Measurements from ENCODE around the gene SPATA17.
"Not testable (repeated sequence)": the region's sequence is repeated elsewhere in the genome, so short reads cannot be mapped to it uniquely, and the experiment has no call there.

The SPATA17 gene

DNA sequence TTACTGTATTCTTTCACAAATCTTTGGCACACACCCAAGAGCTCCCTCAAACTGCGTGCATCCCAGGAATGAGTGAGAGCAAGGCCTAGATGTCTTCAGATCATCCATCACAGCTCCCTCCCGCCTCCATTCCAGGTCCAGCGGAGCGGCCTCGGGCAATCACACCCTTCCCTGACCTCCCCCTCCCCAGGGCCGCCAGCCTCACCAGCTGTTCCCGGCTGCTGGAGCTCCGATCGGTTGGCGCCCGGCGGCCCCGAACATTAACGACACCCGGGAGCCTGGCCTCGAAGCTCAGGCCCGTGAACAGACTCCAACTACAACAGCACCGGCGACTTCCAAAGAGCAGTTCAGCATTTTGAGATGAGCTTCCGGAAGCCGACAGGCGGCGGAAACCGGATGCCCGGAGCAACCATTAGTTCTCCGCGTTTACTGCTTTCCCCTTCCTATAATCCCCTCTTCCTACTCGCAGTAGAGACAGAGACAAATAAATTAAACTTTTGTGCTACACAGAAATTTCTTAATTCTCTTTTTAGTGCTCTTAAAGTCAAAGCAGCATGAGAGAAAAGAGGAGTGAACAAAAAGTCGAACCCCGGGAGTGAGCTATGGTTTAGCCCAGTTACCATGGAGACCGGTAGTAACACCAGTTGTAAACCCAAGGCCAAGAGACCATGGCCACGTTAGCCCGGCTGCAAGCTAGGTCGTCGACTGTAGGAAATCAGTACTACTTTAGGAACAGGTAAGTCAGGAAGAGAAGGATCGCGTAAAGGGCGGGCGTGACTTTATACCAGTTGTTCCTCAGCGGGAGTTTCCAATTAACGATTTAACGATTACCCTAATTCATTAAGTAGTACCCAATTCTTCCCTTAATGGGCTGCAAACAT, at the start of gene SPATA17, which contains the start of gene GPATCH2:
Gene SPATA17, plus strand, starts transcription at position 634 of the 881 bp plus-strand sequence. Its CDS starts 35 bp downstream, at position 669.
Gene GPATCH2, minus strand, starts transcription at position 380 of the 881 bp plus-strand sequence. Its CDS starts 119 bp downstream, at position 261.
- peak; percentile 85 for DNase-seq (ENCODE audit: low read depth, low spot score)
- Histone ChIP-seq H3K27me3 (ENCODE audit: insufficient read depth, insufficient read length) (no peaks in the 10 kb centered on the region), H3K4me1 (ENCODE audit: insufficient read depth, insufficient read length) (no peaks in the 10 kb centered on the region)

DNA sequence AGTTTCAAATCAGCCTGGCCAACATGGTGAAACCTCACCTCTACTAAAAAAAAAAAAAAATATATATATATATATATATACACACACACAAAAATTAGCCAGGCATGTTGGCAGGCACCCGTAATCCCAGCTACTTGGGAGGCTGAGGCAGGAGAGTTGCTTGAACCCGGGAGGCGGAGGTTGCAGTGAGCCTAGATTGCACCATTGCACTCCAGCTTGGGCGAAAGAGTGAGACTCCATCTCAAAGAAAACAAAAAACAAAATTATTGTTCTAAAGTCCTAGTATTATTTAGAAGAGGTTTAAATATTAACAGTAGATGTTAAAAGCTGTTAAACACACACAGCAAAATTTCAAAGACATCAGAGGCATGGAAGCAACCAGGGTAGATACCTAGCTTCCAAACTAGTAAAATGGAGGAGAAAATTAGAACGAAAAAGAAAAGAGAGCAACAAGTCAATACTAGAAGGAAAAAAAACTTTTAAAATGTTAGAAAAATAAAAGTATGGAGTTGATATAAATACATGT, 46.8 kb upstream of the SPATA17 start:
- H3K9ac ChIP-seq (ENCODE audit: insufficient read length, low read depth); H3K4me3 ChIP-seq (ENCODE audit: insufficient read length, low read depth); H3K4me1 ChIP-seq (ENCODE audit: insufficient read depth, insufficient read length); H3K27me3 ChIP-seq (ENCODE audit: insufficient read depth, insufficient read length); DNase-seq (ENCODE audit: low read depth, low spot score); H3K36me3 ChIP-seq (ENCODE audit: insufficient read depth, insufficient read length, low read length); H3K9me3 ChIP-seq (ENCODE audit: insufficient read depth, low read length): not testable (repeated sequence)

More for the DNA sequence above, at the start of gene SPATA17, which contains the start of gene GPATCH2:
- TF ChIP-seq YY1 (IDR thresholded peaks at IDR 0.05; ENCODE audit: insufficient read depth, insufficient read length) (no peak), ZNF274 (IDR thresholded peaks at IDR 0.05; ENCODE audit: low read depth, low read length) (no peak), SUZ12 (IDR thresholded peaks at IDR 0.05; ENCODE audit: extremely low read depth, insufficient read depth, insufficient read length) (no peak)
- H3K4me3 ChIP-seq (ENCODE audit: insufficient read length, low read depth), result peak within 1 kb of the TSS; percentile 88
- H3K9me3 ChIP-seq (ENCODE audit: insufficient read depth, low read length), result no peaks in the 10 kb centered on the region
- peak within 1 kb of the TSS; percentile 91 for H3K9ac ChIP-seq (ENCODE audit: insufficient read length, low read depth)
- H3K36me3 ChIP-seq (ENCODE audit: insufficient read depth, insufficient read length, low read length), result peaks cover 6% of the 10 kb centered on the region

- H3K4me1 ChIP-seq (ENCODE audit: insufficient read depth, insufficient read length), result no peaks in the 10 kb centered on the region
- no peaks in the 10 kb centered on the region for H3K27me3 ChIP-seq (ENCODE audit: insufficient read depth, insufficient read length)
- H3K9me3 ChIP-seq (ENCODE audit: insufficient read depth, low read length), result no peaks in the 10 kb centered on the region
- DNase-seq (ENCODE audit: low read depth, low spot score), result no peak
- H3K36me3 ChIP-seq (ENCODE audit: insufficient read depth, insufficient read length, low read length), result no peaks in the 10 kb centered on the region
- TF ChIP-seq ZNF274 (IDR thresholded peaks at IDR 0.05; ENCODE audit: low read depth, low read length), result no peak
- no peak for TF ChIP-seq SUZ12 (IDR thresholded peaks at IDR 0.05; ENCODE audit: extremely low read depth, insufficient read depth, insufficient read length)
- no peak for TF ChIP-seq YY1 (IDR thresholded peaks at IDR 0.05; ENCODE audit: insufficient read depth, insufficient read length)
- H3K9ac ChIP-seq (ENCODE audit: insufficient read length, low read depth), result no peak overlapping the region
- no peak overlapping the region for H3K4me3 ChIP-seq (ENCODE audit: insufficient read length, low read depth)
These were observed 45.6 kb upstream of the SPATA17 start for GRCh38 chr1:217585577-217585976.

DNA sequence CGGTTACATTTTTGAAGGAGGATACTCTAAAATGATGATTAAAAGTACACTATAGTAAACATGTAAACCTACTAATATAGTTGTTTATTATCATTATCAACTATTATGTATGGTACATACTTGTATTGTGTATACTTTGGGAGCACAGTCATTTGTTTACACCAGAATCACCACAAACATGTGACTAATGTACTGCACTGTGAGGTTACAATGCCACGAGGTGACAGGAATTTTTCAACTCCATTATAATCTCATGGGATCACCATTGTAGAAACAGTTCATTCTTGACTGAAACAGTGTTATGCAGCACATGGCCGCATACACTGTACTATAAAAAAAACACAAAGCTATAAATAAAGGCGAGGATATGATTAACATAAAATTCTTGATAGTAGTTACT, 44.6 kb upstream of the SPATA17 start:
- TF ChIP-seq ZNF274 (IDR thresholded peaks at IDR 0.05; ENCODE audit: low read depth, low read length), result no peak
- TF ChIP-seq YY1 (IDR thresholded peaks at IDR 0.05; ENCODE audit: insufficient read depth, insufficient read length), result no peak
- TF ChIP-seq SUZ12 (IDR thresholded peaks at IDR 0.05; ENCODE audit: extremely low read depth, insufficient read depth, insufficient read length), result no peak
- DNase-seq (ENCODE audit: low read depth, low spot score), result no peak
- H3K27me3 ChIP-seq (ENCODE audit: insufficient read depth, insufficient read length), result no peaks in the 10 kb centered on the region
- H3K4me3 ChIP-seq (ENCODE audit: insufficient read length, low read depth), result no peak overlapping the region
- H3K36me3 ChIP-seq (ENCODE audit: insufficient read depth, insufficient read length, low read length), result no peaks in the 10 kb centered on the region
- no peaks in the 10 kb centered on the region for H3K9me3 ChIP-seq (ENCODE audit: insufficient read depth, low read length)
- H3K4me1 ChIP-seq (ENCODE audit: insufficient read depth, insufficient read length), result no peaks in the 10 kb centered on the region
- no peak overlapping the region for H3K9ac ChIP-seq (ENCODE audit: insufficient read length, low read depth)

DNA sequence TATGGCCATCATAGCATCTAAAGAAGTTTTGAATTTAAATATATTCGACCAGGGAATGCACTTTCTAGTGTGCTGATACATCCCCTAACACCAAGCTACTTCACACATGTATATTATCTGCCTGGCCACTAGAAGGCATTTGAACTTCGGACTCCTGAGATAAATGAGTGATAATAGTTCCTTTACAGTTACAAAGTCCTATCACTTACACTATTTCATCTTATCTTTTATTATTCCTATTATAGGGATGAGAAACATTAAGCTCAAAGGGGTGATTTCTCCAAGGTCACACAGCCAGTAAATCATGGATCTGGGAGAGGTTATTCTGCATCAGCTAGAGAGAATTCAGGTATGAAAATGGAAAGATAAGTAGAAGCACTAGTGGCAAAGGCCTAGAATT, 40.5 kb upstream of the SPATA17 start:
- TF ChIP-seq SUZ12 (IDR thresholded peaks at IDR 0.05; ENCODE audit: extremely low read depth, insufficient read depth, insufficient read length) (no peak), YY1 (IDR thresholded peaks at IDR 0.05; ENCODE audit: insufficient read depth, insufficient read length) (no peak), ZNF274 (IDR thresholded peaks at IDR 0.05; ENCODE audit: low read depth, low read length) (no peak)
- peaks cover 3% of the 10 kb centered on the region for H3K36me3 ChIP-seq (ENCODE audit: insufficient read depth, insufficient read length, low read length)
- H3K4me3 ChIP-seq (ENCODE audit: insufficient read length, low read depth), result no peak overlapping the region
- no peak overlapping the region for H3K9ac ChIP-seq (ENCODE audit: insufficient read length, low read depth)
- H3K4me1 ChIP-seq (ENCODE audit: insufficient read depth, insufficient read length), result no peaks in the 10 kb centered on the region
- H3K27me3 ChIP-seq (ENCODE audit: insufficient read depth, insufficient read length), result no peaks in the 10 kb centered on the region
- H3K9me3 ChIP-seq (ENCODE audit: insufficient read depth, low read length), result no peaks in the 10 kb centered on the region
- DNase-seq (ENCODE audit: low read depth, low spot score), result no peak

GRCh38 chr1:217599154-217599553, 32.0 kb upstream of the SPATA17 start:
- no peak for DNase-seq (ENCODE audit: low read depth, low spot score)

DNA sequence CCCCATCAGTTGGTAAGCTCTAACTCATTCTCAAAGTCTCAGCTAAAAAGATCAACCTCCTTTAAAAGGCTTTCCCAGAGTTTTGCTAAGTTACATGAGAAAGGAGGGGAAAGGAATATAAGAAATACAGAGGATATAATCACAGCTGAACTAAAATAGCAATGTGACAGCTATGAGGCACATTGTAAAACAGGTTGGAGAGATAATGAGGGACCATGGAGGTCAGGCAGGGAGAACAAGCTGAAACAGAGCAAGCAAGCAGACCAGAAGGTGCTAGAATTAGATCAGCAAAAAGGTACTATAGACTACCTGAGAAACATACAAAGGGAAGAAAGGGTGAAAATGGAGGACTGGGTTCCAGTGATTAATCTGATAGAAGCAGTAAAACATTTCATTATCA, 28.8 kb upstream of the SPATA17 start:
- Histone ChIP-seq H3K9me3 (ENCODE audit: insufficient read depth, low read length) (no peaks in the 10 kb centered on the region), H3K9ac (ENCODE audit: insufficient read length, low read depth) (no peak overlapping the region), H3K27me3 (ENCODE audit: insufficient read depth, insufficient read length) (no peaks in the 10 kb centered on the region), H3K4me3 (ENCODE audit: insufficient read length, low read depth) (no peak overlapping the region), H3K4me1 (ENCODE audit: insufficient read depth, insufficient read length) (no peaks in the 10 kb centered on the region), H3K36me3 (ENCODE audit: insufficient read depth, insufficient read length, low read length) (peaks cover 18% of the 10 kb centered on the region)
- DNase-seq (ENCODE audit: low read depth, low spot score), result no peak
- TF ChIP-seq SUZ12 (IDR thresholded peaks at IDR 0.05; ENCODE audit: extremely low read depth, insufficient read depth, insufficient read length) (no peak), YY1 (IDR thresholded peaks at IDR 0.05; ENCODE audit: insufficient read depth, insufficient read length) (no peak)

More at GRCh38 chr1:217599154-217599553, 32.0 kb upstream of the SPATA17 start:
- Histone ChIP-seq H3K4me3 (ENCODE audit: insufficient read length, low read depth) (no peak overlapping the region), H3K4me1 (ENCODE audit: insufficient read depth, insufficient read length) (no peaks in the 10 kb centered on the region), H3K36me3 (ENCODE audit: insufficient read depth, insufficient read length, low read length) (peaks cover 9% of the 10 kb centered on the region), H3K27me3 (ENCODE audit: insufficient read depth, insufficient read length) (no peaks in the 10 kb centered on the region), H3K9ac (ENCODE audit: insufficient read length, low read depth) (no peak overlapping the region), H3K9me3 (ENCODE audit: insufficient read depth, low read length) (no peaks in the 10 kb centered on the region)
- TF ChIP-seq YY1 (IDR thresholded peaks at IDR 0.05; ENCODE audit: insufficient read depth, insufficient read length) (no peak), ZNF274 (IDR thresholded peaks at IDR 0.05; ENCODE audit: low read depth, low read length) (no peak), SUZ12 (IDR thresholded peaks at IDR 0.05; ENCODE audit: extremely low read depth, insufficient read depth, insufficient read length) (no peak)

Data from NT2/D1 (cell line).